GM12875 (cell line): Measurements from ENCODE around the gene PPP4R2.

Source experiments
- H3K4me3 ChIP-seq: one replicate; pipeline ENCODE4 v1.5.1; 2011; ENCODE audit warnings: low read depth, low read length, control low read depth
- CTCF ChIP-seq: IDR thresholded peaks from 2 replicates; pipeline ENCODE4 v1.5.1; 2011; ENCODE audit warnings: low read depth, mild to moderate bottlenecking, control low read depth, inconsistent platforms, low read length, moderate library complexity, borderline replicate concordance; ENCODE audit not compliant: insufficient read depth

PPP4R2 gene

GRCh38 chr3:72968266-72968664 is 28.3 kb upstream of the PPP4R2 start:
- no peak overlapping the region for H3K4me3 ChIP-seq
- no peak for TF ChIP-seq CTCF

GRCh38 chr3:72969766-72970165 is 26.8 kb upstream of the PPP4R2 start:
- no peak for TF ChIP-seq CTCF
- H3K4me3 ChIP-seq, result no peak overlapping the region

- no peak overlapping the region for H3K4me3 ChIP-seq
- TF ChIP-seq CTCF, result no peak
Measured at GRCh38 chr3:72970942-72971341, 25.7 kb upstream of the PPP4R2 start.

- no peak overlapping the region for H3K4me3 ChIP-seq
- TF ChIP-seq CTCF, result no peak
Measured at GRCh38 chr3:72972706-72973030, 23.9 kb upstream of the PPP4R2 start.

GRCh38 chr3:72973031-72973723 is 23.4 kb upstream of the PPP4R2 start:
- no peak overlapping the region for H3K4me3 ChIP-seq
- no peak for TF ChIP-seq CTCF

- H3K4me3 ChIP-seq, result no peak overlapping the region
- no peak for TF ChIP-seq CTCF
Measured at GRCh38 chr3:72973786-72974185, 22.8 kb upstream of the PPP4R2 start.

- no peak for TF ChIP-seq CTCF
- H3K4me3 ChIP-seq, result no peak overlapping the region
Measured at GRCh38 chr3:72974956-72975355, 21.7 kb upstream of the PPP4R2 start.
